ENCODE data around the gene TMEM14C.

DNA sequence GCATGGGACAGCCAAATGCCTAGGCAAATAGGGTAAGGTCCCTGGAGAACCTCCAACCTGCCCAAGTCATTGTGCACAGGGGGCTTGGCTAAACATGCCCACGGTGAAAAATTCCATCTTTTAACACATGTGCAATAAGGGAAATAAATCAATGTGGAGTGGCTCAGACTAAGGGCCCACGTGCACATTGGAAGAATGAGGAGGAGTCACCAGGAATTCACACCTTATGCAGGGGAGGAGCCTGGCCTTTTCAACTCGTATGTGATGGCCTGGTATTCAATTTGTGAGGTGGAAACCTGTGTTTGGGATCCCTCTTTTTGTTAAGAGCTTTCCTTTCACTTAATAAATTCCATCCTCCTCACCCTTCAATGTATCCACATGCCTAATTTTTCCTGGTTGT lies 41.1 kb upstream of the TMEM14C start:
- TF ChIP-seq EZH2phosphoT487 (IDR thresholded peaks at IDR 0.05; ENCODE audit: borderline replicate concordance) (no peak), CTCF (IDR thresholded peaks at IDR 0.05 in 2 of 3, conservative IDR thresholded peaks at IDR 0.05 in 1 of 3; ENCODE audit: borderline replicate concordance in 1 of 3, insufficient read depth in 1 of 3, low read depth in 2 of 3, low read length in 2 of 3) (no peak), EZH2 (IDR thresholded peaks at IDR 0.05) (no peak), JUND (IDR thresholded peaks at IDR 0.05) (no peak), YY1 (IDR thresholded peaks at IDR 0.05; ENCODE audit: extremely low read depth, insufficient replicate concordance, low read depth, low read length) (no peak), POLR2A (IDR thresholded peaks at IDR 0.05; ENCODE audit: borderline replicate concordance, extremely low read depth, insufficient read depth, insufficient read length) (no peak)
- TF ChIP-seq, protein P1, sequence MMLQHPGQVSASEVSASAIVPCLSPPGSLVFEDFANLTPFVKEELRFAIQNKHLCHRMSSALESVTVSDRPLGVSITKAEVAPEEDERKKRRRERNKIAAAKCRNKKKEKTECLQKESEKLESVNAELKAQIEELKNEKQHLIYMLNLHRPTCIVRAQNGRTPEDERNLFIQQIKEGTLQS (IDR thresholded peaks at IDR 0.05), result no peak
